ENCODE measurements around the gene KCNAB2. TPM values are rescaled to one million over a fixed set of nuclear protein-coding genes. Genes with fewer than 3 reads are reported as not detected.

The KCNAB2 gene
- total RNA-seq, 1 experiment from 2014 or later, result 28.5 TPM

DNA sequence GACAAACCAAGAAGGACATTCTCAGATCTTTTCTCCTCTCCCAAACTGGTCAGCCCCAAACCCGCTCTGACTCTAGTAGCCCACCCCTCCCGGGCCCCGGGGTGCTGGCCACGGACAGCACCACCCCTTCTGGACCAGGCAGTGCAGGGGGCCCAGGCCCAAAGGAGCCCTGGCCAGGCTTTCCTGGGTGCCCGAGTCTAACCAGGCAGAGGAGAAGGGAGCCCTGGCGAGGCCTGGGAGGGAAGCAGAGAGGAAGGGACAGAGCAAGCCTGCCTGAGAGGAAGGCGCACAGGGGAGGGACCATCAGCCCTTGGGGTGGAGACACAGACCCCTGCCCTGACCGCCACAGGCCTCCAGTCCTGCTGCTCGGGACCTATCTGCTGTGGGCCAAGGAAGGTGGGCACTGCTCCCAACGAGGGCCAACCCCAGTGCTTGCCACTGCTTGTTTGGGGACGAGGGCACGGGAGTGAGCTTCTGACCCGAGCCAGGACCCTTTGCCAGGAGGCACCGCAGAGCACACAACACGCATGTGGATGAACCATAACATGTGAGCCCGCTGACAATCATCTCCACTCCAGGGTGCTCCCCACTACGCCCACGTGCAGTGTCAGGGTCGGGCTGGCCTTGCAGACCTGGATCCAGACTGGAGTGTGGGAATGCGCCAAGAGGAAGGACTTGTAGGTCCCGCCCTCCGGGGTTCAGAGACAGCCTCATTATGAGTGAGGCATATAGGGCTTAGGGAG lies 57.6 kb downstream of the KCNAB2 start:
- intact Hi-C loops (cut with micrococcal nuclease), result no loop called here
- no peaks in the 10 kb centered on the region for H3F3A ChIP-seq (ENCODE audit: low read length, unreplicated experiment)
- H3K9me2 ChIP-seq (replicated peaks; ENCODE audit: low read length), result no peaks in the 10 kb centered on the region
- no peaks in the 10 kb centered on the region for H3K4me1 ChIP-seq (ENCODE audit: insufficient read depth, low read length)
- H4K20me1 ChIP-seq (ENCODE audit: low read length), result no peaks in the 10 kb centered on the region
- H3K79me2 ChIP-seq (ENCODE audit: low read length), result no peaks in the 10 kb centered on the region
- no peak for TF ChIP-seq EZH2 (IDR thresholded peaks at IDR 0.05; ENCODE audit: low read length, unreplicated experiment)
- TF ChIP-seq, protein P1, sequence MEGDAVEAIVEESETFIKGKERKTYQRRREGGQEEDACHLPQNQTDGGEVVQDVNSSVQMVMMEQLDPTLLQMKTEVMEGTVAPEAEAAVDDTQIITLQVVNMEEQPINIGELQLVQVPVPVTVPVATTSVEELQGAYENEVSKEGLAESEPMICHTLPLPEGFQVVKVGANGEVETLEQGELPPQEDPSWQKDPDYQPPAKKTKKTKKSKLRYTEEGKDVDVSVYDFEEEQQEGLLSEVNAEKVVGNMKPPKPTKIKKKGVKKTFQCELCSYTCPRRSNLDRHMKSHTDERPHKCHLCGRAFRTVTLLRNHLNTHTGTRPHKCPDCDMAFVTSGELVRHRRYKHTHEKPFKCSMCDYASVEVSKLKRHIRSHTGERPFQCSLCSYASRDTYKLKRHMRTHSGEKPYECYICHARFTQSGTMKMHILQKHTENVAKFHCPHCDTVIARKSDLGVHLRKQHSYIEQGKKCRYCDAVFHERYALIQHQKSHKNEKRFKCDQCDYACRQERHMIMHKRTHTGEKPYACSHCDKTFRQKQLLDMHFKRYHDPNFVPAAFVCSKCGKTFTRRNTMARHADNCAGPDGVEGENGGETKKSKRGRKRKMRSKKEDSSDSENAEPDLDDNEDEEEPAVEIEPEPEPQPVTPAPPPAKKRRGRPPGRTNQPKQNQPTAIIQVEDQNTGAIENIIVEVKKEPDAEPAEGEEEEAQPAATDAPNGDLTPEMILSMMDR (conservative IDR thresholded peaks at IDR 0.05; ENCODE audit: low read depth, low read length), result no peak
- TF ChIP-seq EZH2phosphoT487 (IDR thresholded peaks at IDR 0.05; ENCODE audit: borderline replicate concordance, low read length), result no peak
- CTCF ChIA-PET, result no interaction called here
- POLR2A ChIA-PET (ENCODE audit: unreplicated experiment), result no interaction called here
- H3K9ac ChIP-seq (ENCODE audit: low read length), result no peak overlapping the region
- H2AFZ ChIP-seq (ENCODE audit: low read length), result no peak overlapping the region
- H3K27ac ChIP-seq (ENCODE audit: low read length), result no peak overlapping the region
- no peaks in the 10 kb centered on the region for H3K27me3 ChIP-seq (ENCODE audit: low read length)
- DNase-seq, result no peak
- no peak overlapping the region for H3K4me2 ChIP-seq (ENCODE audit: low read length)
- no peak for ATAC-seq
- no TSS peak for BruUV-seq (replicated peaks)
- H3K4me3 ChIP-seq (ENCODE audit: low read length), result no peak overlapping the region
- no peaks in the 10 kb centered on the region for H3K36me3 ChIP-seq (ENCODE audit: low read depth, low read length)
- no peaks in the 10 kb centered on the region for H3K9me3 ChIP-seq (ENCODE audit: low read length)

GRCh38 chr1:6103854-6104530 lies 58.3 kb downstream of the KCNAB2 start:
- no peaks in the 10 kb centered on the region for H3K9me3 ChIP-seq (ENCODE audit: low read length)
- no peak overlapping the region for H3K9ac ChIP-seq (ENCODE audit: low read length)
- ATAC-seq (no peak), DNase-seq (no peak)
- no peak overlapping the region for H3K4me3 ChIP-seq (ENCODE audit: low read length)
- no peak overlapping the region for H3K27ac ChIP-seq (ENCODE audit: low read length)
- TF ChIP-seq EZH2 (IDR thresholded peaks at IDR 0.05; ENCODE audit: low read length, unreplicated experiment) (no peak), EZH2phosphoT487 (IDR thresholded peaks at IDR 0.05; ENCODE audit: borderline replicate concordance, low read length) (no peak)
- TF ChIP-seq, protein P1 (conservative IDR thresholded peaks at IDR 0.05; ENCODE audit: low read depth, low read length), result no peak
- no peaks in the 10 kb centered on the region for H3F3A ChIP-seq (ENCODE audit: low read length, unreplicated experiment)
- H3K4me1 ChIP-seq (ENCODE audit: insufficient read depth, low read length), result peaks cover 1% of the 10 kb centered on the region; the same call in 1 of the 2 replicates
- no peaks in the 10 kb centered on the region for H4K20me1 ChIP-seq (ENCODE audit: low read length)
- H2AFZ ChIP-seq (ENCODE audit: low read length), result no peak overlapping the region
- H3K27me3 ChIP-seq (ENCODE audit: low read length), result no peaks in the 10 kb centered on the region
- intact Hi-C loops (cut with micrococcal nuclease), result no loop called here
- no peak overlapping the region for H3K4me2 ChIP-seq (ENCODE audit: low read length)
- BruUV-seq (replicated peaks), result no TSS peak
- H3K36me3 ChIP-seq (ENCODE audit: low read depth, low read length), result no peaks in the 10 kb centered on the region
- ChIA-PET CTCF (no interaction called here), POLR2A (ENCODE audit: unreplicated experiment) (no interaction called here)
- no peaks in the 10 kb centered on the region for H3K9me2 ChIP-seq (replicated peaks; ENCODE audit: low read length)
- no peaks in the 10 kb centered on the region for H3K79me2 ChIP-seq (ENCODE audit: low read length)

- no TSS peak for BruUV-seq (replicated peaks)
- Histone ChIP-seq H3K4me2 (ENCODE audit: low read length) (no peak overlapping the region), H3F3A (ENCODE audit: low read length, unreplicated experiment) (no peaks in the 10 kb centered on the region), H3K27me3 (ENCODE audit: low read length) (no peaks in the 10 kb centered on the region), H3K36me3 (ENCODE audit: low read depth, low read length) (no peaks in the 10 kb centered on the region), H3K27ac (ENCODE audit: low read length) (no peak overlapping the region), H3K4me3 (ENCODE audit: low read length) (no peak overlapping the region), H3K9me3 (ENCODE audit: low read length) (no peaks in the 10 kb centered on the region), H2AFZ (ENCODE audit: low read length) (no peak overlapping the region), H3K9ac (ENCODE audit: low read length) (no peak overlapping the region), H3K79me2 (ENCODE audit: low read length) (no peaks in the 10 kb centered on the region), H3K9me2 (replicated peaks; ENCODE audit: low read length) (no peaks in the 10 kb centered on the region), H4K20me1 (ENCODE audit: low read length) (no peaks in the 10 kb centered on the region), H3K4me1 (ENCODE audit: insufficient read depth, low read length) (peaks cover 4% of the 10 kb centered on the region; the same call in 1 of the 2 replicates)
- ATAC-seq (no peak), DNase-seq (no peak)
- intact Hi-C loops (cut with micrococcal nuclease), result no loop called here
- ChIA-PET CTCF (interaction anchor here (0.5 to 1.3 kb wide), 5 partner anchors 52 to 140 kb away, joined by 3 to 7 read pairs (median 3); no protein-coding TSS in a partner anchor), POLR2A (ENCODE audit: unreplicated experiment) (no interaction called here)
- no peak for TF ChIP-seq EZH2 (IDR thresholded peaks at IDR 0.05; ENCODE audit: low read length, unreplicated experiment)
- no peak for TF ChIP-seq EZH2phosphoT487 (IDR thresholded peaks at IDR 0.05; ENCODE audit: borderline replicate concordance, low read length)
Observed at GRCh38 chr1:6104631-6105030, 58.9 kb downstream of the KCNAB2 start.
